ENCODE data around the gene SLFN12.
"Not testable (repeated sequence)": the region's sequence is repeated elsewhere in the genome, so short reads cannot be mapped to it uniquely, and the experiment has no call there.

SLFN12 gene

DNA sequence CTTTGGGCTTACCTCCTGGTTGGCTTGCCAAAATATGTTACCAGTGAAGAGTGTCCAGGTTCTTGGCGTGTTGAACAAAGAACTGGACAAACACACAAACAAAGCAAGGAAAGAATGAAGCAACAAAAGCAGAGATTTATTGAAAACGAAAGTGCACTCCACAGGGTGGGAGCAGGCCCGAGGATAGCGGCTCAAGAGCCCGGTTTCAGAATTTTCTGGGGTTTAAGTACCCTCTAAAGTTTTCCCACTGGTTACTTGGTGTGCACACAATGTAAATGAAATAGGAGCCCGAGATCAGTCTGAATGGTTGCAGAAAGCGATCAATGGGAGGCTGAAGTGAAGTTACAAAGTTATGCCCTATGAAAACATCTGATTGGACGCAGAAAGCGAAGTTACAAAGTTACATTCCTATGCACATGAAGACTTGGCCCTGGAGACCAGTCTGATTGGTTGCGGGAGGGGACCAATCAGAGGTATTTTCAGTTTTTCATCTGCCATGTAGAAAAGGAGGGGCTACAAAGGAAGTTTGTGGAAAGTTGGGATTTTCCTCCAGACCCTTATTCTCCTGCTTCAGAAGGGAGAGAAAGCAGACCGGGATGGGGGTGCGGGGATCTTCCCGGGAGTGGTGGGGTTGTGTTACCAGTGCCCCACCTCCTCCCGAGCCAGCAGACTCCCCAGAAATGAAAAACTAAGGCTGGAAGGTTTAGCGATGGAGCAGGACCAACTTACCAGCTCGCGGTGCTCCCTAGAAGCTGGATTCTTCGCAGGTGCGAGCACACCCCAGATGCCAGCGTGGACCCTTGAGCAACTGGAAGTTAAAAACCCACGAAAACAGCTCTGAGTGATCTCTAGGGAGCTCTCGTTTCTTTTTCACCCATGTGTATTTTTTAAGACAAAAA is at the start of gene SLFN12:
SLFN12 (minus strand) TSS at position 325 of the 899 bp plus-strand sequence. CDS start 9,472 bp downstream, outside the sequence.
- peak; percentile 31 to 76 (median 62) for DNase-seq

GRCh38 chr17:35479271-35479670 is 47.0 kb upstream of the SLFN12 start:
- no peak for DNase-seq

DNA sequence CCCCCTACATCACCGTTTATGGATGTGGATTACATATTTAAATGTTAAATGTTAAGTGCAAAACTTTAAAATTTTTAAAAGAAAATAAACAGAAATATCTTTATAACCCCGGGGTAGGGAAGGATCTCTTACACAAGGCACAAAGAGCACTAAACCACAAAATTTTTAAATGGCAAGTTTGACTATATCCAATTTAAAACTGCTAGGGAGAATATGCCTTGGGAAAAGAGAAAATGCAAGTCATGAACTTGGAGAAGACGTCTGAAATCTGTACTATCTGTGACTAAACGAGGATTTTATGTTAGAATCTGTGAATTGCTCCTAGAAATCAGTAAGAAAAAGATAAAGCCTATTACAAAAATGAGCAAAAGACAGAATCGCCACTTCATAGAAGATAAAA is 44.9 kb upstream of the SLFN12 start:
- DNase-seq = no peak

DNA sequence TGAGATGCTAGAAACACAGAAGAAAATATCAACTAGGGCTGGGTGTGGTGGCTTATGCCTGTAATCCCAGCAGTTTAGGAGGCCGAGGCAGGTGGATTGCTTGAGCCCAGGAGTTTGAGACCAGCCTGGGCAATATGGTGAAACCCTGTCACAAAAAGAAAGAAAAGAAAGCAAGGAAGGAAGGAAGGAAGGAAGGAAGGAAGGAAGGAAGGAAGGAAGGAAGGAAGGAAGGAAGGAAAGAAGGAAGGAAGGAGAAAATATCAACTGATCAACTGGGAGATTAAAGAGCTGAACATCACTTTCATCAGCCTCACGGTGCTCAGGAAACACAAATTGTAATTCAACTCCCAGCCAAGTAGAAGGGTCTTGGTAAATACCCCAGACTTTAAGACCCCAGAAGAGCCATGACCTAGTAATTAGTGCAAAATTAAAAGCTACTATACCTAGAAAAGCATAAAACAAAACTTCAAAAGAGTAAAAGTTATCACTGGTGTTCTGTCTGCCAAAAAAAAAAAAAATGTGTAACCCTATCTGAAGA is 44.1 kb upstream of the SLFN12 start:
- DNase-seq = no peak

DNA sequence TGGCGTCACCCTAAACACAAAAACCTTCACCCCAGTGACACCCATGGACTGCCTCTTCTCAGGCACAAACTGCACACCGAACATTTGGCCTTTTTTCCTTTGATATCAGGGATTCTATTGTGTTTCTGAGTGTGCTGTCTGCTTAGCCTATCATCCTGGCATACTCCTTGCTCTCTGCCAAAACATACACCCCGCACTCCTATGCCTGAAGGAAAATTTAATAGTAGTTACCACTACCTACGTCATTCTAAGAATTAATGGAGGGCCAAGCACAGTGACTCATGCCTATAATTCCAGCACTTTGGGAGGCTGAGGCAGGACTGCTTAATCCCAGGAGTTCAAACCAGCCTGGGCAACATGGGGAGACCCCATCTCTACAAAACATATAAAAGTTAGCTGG is 36.2 kb upstream of the SLFN12 start:
- no peak for DNase-seq

GRCh38 chr17:35467824-35468223 is 35.5 kb upstream of the SLFN12 start:
- DNase-seq = peak in 2 of 6 experiments; percentile 10 to 14

DNA sequence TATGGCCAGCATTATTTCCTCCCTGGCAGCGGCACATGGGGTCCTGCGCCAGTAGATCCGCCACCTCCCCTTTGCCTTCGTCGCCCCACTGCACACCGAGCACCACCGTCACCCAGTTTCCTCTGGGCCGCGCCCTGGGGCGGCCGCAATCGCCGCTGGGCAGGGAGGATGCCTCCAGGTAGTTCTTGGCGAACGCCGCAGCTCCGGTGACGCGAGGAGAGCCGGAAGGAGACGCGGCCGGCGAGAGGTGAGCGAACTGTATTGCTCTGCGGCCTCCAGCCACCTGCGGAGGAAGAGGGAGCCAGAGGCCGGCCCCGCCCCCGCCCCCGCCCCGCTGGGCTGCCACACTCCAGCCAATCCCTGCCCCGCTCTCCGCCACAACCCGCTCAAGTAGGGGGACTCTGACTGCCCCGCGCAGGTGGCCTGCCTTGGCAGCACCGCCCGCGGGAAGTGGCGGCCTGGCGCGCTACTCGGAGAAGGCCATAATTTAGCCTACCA is 28.1 kb upstream of the SLFN12 start:
- peak; percentile 15 to 67 (median 48) for DNase-seq

GRCh38 chr17:35454035-35454434 is 21.7 kb upstream of the SLFN12 start:
- DNase-seq = not testable (repeated sequence)

GRCh38 chr17:35453171-35453570 is 20.9 kb upstream of the SLFN12 start:
- no peak for DNase-seq

DNA sequence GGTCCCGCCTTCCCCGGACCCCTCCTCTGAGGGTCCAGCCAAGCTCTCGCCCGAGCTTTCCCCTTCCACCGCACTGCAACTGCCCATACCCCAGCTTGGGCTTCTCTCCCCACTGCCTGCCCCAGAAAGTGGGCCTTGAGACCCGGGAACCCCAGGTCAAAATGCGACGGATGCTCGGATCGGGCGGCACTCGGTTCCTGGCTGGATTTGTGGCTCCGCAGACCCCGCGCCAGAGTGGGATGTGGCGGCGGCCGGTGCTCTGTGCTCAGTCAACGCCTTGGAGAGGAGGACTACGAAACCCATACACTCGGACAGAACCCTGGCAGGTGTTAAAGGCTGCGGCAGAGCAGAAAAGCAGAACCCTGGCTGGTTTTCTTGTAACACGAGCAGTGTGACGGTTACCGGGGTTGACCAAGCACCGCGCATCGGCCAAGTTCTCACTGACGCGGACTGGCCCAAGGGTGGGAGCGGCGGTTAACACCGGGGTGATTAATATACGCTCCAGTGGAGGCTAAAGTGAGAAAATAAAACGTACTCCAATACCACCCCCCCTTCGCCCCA is 17.2 kb upstream of the SLFN12 start:
- DNase-seq = no peak

DNA sequence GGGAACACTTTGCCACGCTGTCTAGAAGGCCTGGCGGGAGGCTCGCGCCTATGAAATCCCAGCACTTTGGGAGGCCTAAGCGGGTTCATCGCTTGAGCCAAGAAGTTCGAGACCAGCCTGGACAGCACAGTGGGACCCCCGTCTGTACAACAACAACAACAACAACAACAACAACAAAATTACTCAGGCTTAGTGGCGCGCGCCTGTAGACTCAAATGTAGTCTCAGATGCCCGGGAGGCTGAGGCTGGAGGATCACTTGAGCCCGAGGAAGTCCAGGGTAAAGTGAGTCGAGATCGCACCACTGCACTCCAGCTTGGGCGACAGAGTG is 16.6 kb upstream of the SLFN12 start:
- no peak for DNase-seq

- DNase-seq = peak; percentile 66 to 75 (median 68)
Measured at GRCh38 chr17:35448214-35448898, 16.1 kb upstream of the SLFN12 start, which contains the start of gene SLFN13. TSS of gene SLFN13 (minus strand) at chr17:35448766. CDS start at chr17:35445680, 3,086 bp downstream.

- no peak for DNase-seq
Measured at GRCh38 chr17:35447499-35447898, 15.2 kb upstream of the SLFN12 start.

GRCh38 chr17:35438433-35438832 is 6.1 kb upstream of the SLFN12 start:
- DNase-seq = no peak

- DNase-seq = peak in 3 of 6 experiments; percentile 4 to 13 (median 6)
Measured at GRCh38 chr17:35433075-35433894, 985 bp upstream of the SLFN12 start.

GRCh38 chr17:35429702-35430101 is 2.6 kb downstream of the SLFN12 start:
- no peak for DNase-seq

DNA sequence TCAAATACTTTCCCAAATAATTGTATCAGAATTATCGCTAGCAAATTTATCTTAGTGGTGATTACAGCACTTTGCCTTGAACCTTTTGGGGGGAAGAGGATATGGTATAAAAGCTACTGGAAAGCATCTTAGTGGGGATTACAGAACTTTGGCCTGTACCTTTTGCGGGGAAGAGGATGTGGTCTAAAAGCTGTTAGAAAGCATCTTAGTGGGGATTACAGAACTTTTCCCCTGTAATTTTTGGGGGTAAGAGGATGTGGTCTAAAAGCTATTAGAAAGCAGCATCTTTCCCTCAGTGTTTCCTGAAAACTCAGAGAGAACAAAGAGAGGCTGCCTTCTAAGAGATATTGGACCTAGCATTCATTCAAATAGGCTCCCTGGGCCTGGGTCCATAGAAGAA is 4.1 kb downstream of the SLFN12 start:
- DNase-seq = no peak

- no peak for DNase-seq
Measured at GRCh38 chr17:35423761-35424160, 8.5 kb downstream of the SLFN12 start.

DNA sequence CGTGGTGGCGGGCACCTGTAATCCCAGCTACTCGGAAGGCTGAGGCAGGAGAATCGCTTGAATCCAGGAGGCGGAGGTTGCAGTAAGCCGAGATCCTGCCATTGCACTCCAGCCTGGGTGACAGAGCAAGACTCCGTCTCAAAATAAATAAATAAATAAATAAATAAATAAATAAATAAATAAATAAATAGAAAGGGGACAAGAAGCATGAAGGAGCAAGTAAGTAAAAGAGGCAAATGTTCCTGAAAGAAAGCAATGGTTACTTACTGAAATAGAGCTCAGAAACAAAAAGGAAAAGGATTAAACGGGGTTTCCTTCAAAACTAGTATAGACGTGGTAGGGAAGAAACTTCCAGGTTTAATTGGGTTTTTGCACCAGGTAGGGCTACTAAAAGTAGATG is 11.2 kb downstream of the SLFN12 start:
- DNase-seq = not testable (repeated sequence)

DNA sequence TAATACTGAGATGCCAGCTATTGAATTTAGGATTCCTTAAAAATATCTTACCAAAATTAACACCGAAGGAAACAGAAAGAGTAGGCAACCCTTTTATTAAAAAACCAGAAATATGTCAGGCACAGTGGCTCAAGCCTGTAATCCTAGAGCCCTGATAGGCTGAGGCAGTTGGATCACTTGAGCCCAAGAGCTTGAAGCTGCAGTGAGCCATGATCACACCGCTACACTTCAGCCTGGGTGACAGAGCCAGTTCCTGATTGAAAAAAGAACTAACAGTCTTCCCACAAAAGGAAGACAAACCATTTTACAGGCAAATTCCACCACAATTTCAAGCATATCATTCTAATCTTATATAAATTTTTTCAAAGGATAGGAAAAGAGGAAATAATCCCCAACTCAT is 15.6 kb downstream of the SLFN12 start:
- DNase-seq = no peak

DNA sequence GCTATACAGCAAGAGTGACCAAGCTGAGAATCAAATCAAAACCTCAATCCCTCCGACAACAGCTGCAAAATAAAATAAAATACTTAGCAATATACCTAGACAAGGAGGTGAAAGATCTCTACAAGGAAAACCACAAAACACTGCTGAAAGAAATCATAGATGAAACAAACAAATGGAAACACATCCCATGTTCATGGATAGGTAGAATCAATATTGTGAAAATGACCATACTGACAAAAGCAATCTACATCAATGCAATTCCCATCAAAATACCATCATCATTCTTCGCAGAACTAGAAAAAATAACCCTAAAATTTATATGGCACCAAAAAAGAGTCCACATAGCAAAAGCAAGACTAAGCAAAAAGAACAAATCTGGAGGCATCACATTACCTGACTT is 17.6 kb downstream of the SLFN12 start:
- not testable (repeated sequence) for DNase-seq

- DNase-seq = no peak
Measured at GRCh38 chr17:35414247-35414646, 18.1 kb downstream of the SLFN12 start.
